ENCODE results near the gene TTLL1.

DNA sequence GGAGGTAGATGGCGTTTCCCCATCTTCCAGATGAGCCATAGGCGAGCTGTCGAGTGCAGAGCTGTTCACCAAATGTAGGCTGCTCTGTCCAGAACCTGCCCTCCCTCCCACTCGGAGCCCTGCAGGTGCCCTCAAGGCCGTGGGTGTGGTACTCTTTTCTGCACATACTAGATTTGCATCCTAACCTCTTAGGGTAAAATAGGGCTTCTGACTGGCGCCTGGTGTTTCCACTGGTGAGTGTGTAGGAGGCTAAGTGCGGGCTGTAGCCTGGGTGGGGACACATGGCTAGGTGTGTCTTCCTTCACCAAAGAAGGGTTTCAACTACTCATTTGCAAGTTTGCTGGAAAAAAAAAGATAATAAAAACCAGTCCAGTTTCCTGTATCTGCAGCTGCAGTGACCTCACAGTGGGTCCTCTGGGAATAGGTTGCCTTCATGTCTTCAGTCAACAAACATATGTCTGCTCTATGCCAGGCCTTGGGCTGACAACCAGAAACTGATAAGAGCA, 29.8 kb upstream of the TTLL1 start:
- TF ChIP-seq, protein P1, sequence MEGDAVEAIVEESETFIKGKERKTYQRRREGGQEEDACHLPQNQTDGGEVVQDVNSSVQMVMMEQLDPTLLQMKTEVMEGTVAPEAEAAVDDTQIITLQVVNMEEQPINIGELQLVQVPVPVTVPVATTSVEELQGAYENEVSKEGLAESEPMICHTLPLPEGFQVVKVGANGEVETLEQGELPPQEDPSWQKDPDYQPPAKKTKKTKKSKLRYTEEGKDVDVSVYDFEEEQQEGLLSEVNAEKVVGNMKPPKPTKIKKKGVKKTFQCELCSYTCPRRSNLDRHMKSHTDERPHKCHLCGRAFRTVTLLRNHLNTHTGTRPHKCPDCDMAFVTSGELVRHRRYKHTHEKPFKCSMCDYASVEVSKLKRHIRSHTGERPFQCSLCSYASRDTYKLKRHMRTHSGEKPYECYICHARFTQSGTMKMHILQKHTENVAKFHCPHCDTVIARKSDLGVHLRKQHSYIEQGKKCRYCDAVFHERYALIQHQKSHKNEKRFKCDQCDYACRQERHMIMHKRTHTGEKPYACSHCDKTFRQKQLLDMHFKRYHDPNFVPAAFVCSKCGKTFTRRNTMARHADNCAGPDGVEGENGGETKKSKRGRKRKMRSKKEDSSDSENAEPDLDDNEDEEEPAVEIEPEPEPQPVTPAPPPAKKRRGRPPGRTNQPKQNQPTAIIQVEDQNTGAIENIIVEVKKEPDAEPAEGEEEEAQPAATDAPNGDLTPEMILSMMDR (IDR thresholded peaks at IDR 0.05) = no peak
- no peak for TF ChIP-seq POLR2A (IDR thresholded peaks at IDR 0.05)

All from thyroid gland (tissue), 4 donors.